Brain pericyte (primary cell): ENCODE data around the gene AFG1L.

ENCODE experiments used
- DNase-seq: peaks from one replicate; pipeline ENCODE4 v3.0.0-alpha.2; 2012; ENCODE audit warnings: low read depth, low spot score

Gene AFG1L

GRCh38 chr6:108453601-108454185 is 158.8 kb downstream of the AFG1L start:
- no peak for DNase-seq

- DNase-seq: no peak
Observed at GRCh38 chr6:108454356-108454755, 159.5 kb downstream of the AFG1L start.

- DNase-seq: no peak
Observed at GRCh38 chr6:108455688-108456087, 160.8 kb downstream of the AFG1L start.

GRCh38 chr6:108463784-108464183 is 168.9 kb downstream of the AFG1L start:
- no peak for DNase-seq

GRCh38 chr6:108464418-108465097 is 169.7 kb downstream of the AFG1L start:
- no peak for DNase-seq

GRCh38 chr6:108465098-108465495 is 170.2 kb downstream of the AFG1L start:
- DNase-seq: no peak

- no peak for DNase-seq
Observed at GRCh38 chr6:108468346-108468745, 173.5 kb downstream of the AFG1L start.

GRCh38 chr6:108469316-108469715 is 174.5 kb downstream of the AFG1L start:
- no peak for DNase-seq

- no peak for DNase-seq
Observed at GRCh38 chr6:108473197-108473596, 178.3 kb downstream of the AFG1L start.

GRCh38 chr6:108476376-108476775 is 181.5 kb downstream of the AFG1L start:
- DNase-seq: no peak

- no peak for DNase-seq
Observed at GRCh38 chr6:108476847-108477430, 182.1 kb downstream of the AFG1L start.

- no peak for DNase-seq
Observed at GRCh38 chr6:108482559-108482958, 187.7 kb downstream of the AFG1L start.

GRCh38 chr6:108484016-108484415 is 189.2 kb downstream of the AFG1L start:
- DNase-seq: no peak

GRCh38 chr6:108489699-108490098 is 194.8 kb downstream of the AFG1L start:
- no peak for DNase-seq

- no peak for DNase-seq
Observed at GRCh38 chr6:108492131-108492766, 197.4 kb downstream of the AFG1L start.

GRCh38 chr6:108494434-108494833 is 199.6 kb downstream of the AFG1L start:
- DNase-seq: no peak

- DNase-seq: no peak
Observed at GRCh38 chr6:108497883-108498282, 203.0 kb downstream of the AFG1L start.

- no peak for DNase-seq
Observed at GRCh38 chr6:108501559-108501958, 206.7 kb downstream of the AFG1L start.

- no peak for DNase-seq
Observed at GRCh38 chr6:108502832-108503231, 208.0 kb downstream of the AFG1L start.

- no peak for DNase-seq
Observed at GRCh38 chr6:108507316-108507715, 212.5 kb downstream of the AFG1L start.

GRCh38 chr6:108510461-108511319 is 215.8 kb downstream of the AFG1L start:
- no peak for DNase-seq
